CMK (cell line): ENCODE results near the gene OAF.
A peak's percentile ranks its signal among the peaks of the same experiment; 100 is the strongest.
"Not testable (repeated sequence)": the region's sequence is repeated elsewhere in the genome, so short reads cannot be mapped to it uniquely, and the experiment has no call there.

ENCODE experiments used
- DNase-seq: peaks from one replicate; pipeline ENCODE4 v3.0.0-alpha.2; 2010; ENCODE audit warnings: low read depth

The OAF gene

DNA sequence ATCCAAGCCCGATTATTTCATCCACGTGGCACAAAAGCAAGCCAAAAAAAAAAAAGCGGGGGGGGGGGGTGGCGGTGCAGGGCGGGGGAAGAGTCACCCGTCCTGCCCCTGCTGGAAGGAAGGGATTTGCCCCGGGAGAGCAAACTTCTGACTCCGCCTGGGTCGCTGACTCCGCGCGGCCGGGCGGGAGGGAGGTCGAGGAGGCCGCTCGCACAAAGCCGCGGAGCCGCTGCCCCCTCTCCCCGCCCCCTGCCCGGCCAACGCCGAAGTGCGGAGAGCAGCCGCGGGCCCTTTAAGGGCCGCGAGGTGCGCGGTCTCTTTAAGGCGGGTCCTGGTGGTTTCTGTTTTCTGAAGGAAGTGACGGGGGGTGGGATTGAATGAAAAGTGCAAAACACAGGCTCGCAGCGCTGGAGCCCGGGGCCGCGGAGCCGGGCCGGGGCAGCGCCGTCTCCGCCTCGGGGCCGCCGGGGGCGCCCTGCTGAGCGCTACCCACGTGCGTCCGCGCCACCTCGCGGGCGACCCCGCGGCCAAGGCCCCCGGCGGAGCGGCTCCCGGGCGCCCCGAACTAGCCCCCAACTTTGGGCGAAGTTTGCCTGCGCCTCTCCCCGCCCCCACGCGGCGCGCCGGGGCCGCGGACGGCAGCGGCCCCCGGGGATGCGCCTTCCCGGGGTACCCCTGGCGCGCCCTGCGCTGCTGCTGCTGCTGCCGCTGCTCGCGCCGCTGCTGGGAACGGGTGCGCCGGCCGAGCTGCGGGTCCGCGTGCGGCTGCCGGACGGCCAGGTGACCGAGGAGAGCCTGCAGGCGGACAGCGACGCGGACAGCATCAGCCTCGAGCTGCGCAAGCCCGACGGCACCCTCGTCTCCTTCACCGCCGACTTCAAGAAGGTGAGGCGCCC is at the start of gene OAF:
TSS of gene OAF (plus strand) at position 407 of the 896 bp plus-strand sequence. CDS start at position 655, 248 bp downstream.
- peak; percentile 55 for DNase-seq

DNA sequence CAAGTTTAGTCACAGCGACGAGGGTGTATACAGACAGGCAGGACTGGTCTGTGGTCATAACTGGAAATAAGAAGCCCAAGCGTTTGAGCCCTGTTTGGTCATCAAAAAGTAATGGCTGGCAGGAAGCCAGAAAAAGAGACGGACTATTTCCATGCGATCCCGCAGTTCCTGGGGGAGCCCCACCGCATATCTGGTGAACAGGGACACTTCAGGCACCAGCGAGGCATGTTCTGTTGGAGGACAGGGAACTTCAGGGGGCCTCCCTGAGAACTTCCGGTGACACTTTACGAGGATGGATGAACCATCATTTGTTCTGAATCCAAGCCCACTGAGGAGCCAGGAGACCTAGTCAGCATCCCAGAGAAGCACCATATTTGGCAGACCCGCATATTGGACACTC is 43.2 kb upstream of the OAF start:
- no peak for DNase-seq

- DNase-seq = no peak
Measured at GRCh38 chr11:120168108-120168959, 42.5 kb upstream of the OAF start.

- peak; percentile 45 for DNase-seq
Measured at GRCh38 chr11:120168960-120169681, 41.7 kb upstream of the OAF start.

GRCh38 chr11:120169981-120170698 is 40.7 kb upstream of the OAF start:
- no peak for DNase-seq

GRCh38 chr11:120170741-120171261 is 40.0 kb upstream of the OAF start:
- DNase-seq = no peak

GRCh38 chr11:120172054-120172911 is 38.5 kb upstream of the OAF start:
- DNase-seq = peak; percentile 39

- DNase-seq = no peak
Measured at GRCh38 chr11:120173019-120173705, 37.7 kb upstream of the OAF start.

- DNase-seq = no peak
Measured at GRCh38 chr11:120173807-120174206, 37.0 kb upstream of the OAF start.

DNA sequence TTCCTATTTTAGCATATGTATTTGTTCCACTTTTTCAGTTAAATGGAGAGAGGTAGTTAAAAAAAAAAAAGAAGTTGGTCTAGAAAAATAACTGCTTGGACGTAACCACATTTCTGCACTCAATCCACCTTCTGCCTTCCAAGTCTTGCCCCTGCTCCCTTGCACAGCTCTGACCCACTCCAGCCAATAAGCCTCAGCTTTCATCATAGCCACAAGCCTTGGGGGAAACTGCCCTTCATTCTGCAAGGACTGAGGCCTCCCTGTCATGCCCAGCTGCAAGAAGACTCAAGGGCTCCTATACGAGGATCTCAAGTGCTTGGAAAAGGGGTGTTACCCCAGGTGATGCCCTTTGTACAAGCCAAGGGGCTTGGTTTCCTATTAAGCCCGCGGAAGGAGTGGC is 36.0 kb upstream of the OAF start:
- no peak for DNase-seq

GRCh38 chr11:120178561-120179056 is 32.2 kb upstream of the OAF start:
- no peak for DNase-seq

DNA sequence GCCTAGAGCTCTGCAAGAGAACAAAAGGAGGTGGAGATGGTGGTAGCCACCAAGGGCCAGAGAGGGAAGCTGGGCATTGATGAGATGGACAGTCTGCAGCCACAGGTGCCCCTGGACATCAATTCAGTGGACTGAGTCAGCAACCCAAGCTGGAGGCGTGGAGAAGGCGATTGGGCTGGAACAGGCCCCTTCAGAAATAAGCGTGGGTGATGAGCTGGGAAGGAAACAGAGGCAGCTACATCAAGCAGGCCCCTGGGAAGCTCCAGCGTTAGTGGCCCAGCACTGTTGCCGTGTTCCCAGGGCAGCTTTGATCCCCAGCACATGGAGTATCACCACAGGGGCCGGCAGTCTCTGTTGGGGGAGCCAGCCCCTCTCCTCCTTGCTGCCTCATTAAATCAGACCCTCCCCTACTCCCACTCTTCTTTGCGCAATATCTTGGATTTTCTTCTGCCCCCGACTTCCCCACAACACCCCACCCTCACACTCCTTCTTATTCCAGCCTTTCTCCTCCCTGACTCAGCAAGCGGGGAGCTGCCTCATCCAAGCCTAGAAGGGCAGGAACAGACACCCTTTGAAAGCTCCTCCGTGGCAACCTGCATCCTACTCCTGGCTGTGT is 31.7 kb upstream of the OAF start:
- no peak for DNase-seq

- DNase-seq = not testable (repeated sequence)
Measured at GRCh38 chr11:120180063-120180462, 30.8 kb upstream of the OAF start.

- DNase-seq = no peak
Measured at GRCh38 chr11:120180551-120181232, 30.1 kb upstream of the OAF start.

- no peak for DNase-seq
Measured at GRCh38 chr11:120181376-120181975, 29.4 kb upstream of the OAF start.

DNA sequence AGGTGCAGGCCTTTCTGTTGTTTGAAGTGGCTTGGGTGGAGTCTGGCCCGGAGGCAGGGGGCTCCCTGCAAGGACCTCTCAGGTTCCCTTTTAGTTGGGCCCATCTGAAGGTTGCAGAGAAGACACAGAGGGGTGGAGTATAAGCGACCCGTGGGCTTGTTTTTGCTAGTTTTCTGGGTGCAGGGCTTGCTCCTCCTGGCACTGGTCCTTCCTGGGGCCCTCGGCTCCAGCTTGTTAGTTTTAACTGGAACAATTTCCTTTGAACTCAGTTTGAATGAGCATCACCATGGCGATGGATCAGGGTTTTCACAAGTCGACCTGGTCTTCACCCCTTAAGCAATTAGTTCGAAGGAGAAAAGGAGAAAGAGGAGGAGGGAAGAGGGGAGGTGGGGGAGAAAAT is 28.5 kb upstream of the OAF start:
- DNase-seq = no peak

- DNase-seq = no peak
Measured at GRCh38 chr11:120182790-120183491, 27.9 kb upstream of the OAF start.
